Calu3 (cell line): ENCODE results near the gene SPART. TPM values are rescaled to one million over a fixed set of nuclear protein-coding genes. Genes with fewer than 3 reads are reported as not detected.
"Not testable (repeated sequence)": the region's sequence is repeated elsewhere in the genome, so short reads cannot be mapped to it uniquely, and the experiment has no call there.

ENCODE experiments used
- BruUV-seq: library from RNA; stranded (reverse); fragments of 400-500 nt; replicated peaks from 2 replicates; lab custom pipeline; 2021; lab: Mats Ljungman, UMichigan
- CTCF ChIA-PET: fragments of 300-600 bp; sonication (Branson Sonifier 250); formaldehyde crosslinking; loops from one replicate; lab custom pipeline; 2022; ENCODE audit warnings: antibody characterized with exemption; lab: Charles Lee
- DNase-seq: peaks from one replicate; pipeline ENCODE4 v3.0.0; 2022
- H3K27ac Mint-ChIP-seq: one replicate; pipeline ENCODE4 v1.8.0; 2022; ENCODE audit warnings: mixed read lengths; ENCODE audit not compliant: unreplicated experiment
- H3K27me3 Mint-ChIP-seq: one replicate; pipeline ENCODE4 v1.8.0; 2022; ENCODE audit warnings: mixed read lengths; ENCODE audit not compliant: unreplicated experiment
- H3K36me3 Mint-ChIP-seq: one replicate; pipeline ENCODE4 v1.8.0; 2022; ENCODE audit warnings: mild to moderate bottlenecking, moderate library complexity, mixed read lengths; ENCODE audit not compliant: insufficient read depth, unreplicated experiment
- H3K4me1 Mint-ChIP-seq: one replicate; pipeline ENCODE4 v1.8.0; 2022; ENCODE audit warnings: mild to moderate bottlenecking, low read depth, mixed read lengths; ENCODE audit not compliant: unreplicated experiment
- H3K4me3 Mint-ChIP-seq: one replicate; pipeline ENCODE4 v1.8.0; 2022; ENCODE audit warnings: mild to moderate bottlenecking, low read depth, moderate library complexity, mixed read lengths; ENCODE audit not compliant: unreplicated experiment
- H3K9me3 Mint-ChIP-seq: one replicate; pipeline ENCODE4 v1.8.0; 2022; ENCODE audit warnings: low read depth, mixed read lengths; ENCODE audit not compliant: unreplicated experiment
- intact Hi-C: fragments of 100-400 bp; cut with micrococcal nuclease; formaldehyde crosslinking; loops from one replicate; pipeline ENCODE4 v1.10.0; 2022; ENCODE audit not compliant: unreplicated experiment
- total RNA-seq: library from RNA; stranded (reverse); gene quantifications from 2 replicates; pipeline ENCODE4 v1.2.3, GENCODE V29; 2022
- TF ChIP-seq, protein P1 (sequence below): fragments of 200-600 bp; IDR thresholded peaks from one replicate; pipeline ENCODE4 v1.8.0; 2022; ENCODE audit warnings: antibody characterized with exemption; ENCODE audit not compliant: unreplicated experiment

The SPART gene
- total RNA-seq, 1 experiment from 2014 or later, result not detected

DNA sequence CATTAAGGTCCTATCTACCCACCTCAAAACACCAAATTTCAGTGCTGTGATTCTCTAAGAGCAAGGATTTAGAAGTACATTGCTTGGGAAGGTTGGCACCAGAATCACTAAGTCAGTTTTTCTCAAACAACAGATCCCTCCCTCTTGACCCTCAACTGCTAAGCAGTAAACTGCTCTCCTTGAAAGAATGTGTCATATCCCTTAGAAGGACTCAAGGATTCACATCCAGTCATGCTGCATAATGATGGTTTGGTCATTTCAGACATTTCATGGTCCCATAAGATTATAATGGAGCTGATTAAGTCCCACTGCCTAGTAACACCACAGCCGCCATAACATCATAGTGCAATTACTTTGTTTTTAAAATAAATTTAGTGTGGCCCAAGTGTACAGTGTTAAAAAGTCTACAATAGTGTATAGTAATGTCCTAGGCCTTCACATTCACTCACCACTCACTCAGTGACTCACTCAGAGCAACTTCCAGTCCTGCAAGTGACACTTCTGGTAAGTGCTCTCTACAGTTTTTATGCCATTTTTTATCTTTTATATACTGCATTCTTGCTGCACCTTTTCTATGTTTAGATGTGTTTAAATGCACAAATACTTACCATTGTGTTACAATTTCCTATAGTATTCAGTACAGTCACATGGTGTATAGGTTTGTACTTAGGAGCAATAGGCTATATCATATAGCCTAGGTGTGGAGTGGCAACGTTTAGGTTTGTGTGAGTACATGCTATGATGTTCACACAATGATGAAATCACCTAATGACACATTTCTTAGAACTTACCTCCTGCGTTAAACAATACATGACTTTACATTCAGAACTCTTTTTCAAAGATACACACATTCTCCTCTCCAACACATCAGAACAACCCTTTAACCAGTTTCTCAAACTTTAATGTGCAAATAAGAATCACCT lies 32.9 kb downstream of the SPART start:
- Mint-ChIP-seq H3K27me3 (no peaks in the 10 kb centered on the region), H3K27ac (no peak overlapping the region)
- TF ChIP-seq, protein P1, sequence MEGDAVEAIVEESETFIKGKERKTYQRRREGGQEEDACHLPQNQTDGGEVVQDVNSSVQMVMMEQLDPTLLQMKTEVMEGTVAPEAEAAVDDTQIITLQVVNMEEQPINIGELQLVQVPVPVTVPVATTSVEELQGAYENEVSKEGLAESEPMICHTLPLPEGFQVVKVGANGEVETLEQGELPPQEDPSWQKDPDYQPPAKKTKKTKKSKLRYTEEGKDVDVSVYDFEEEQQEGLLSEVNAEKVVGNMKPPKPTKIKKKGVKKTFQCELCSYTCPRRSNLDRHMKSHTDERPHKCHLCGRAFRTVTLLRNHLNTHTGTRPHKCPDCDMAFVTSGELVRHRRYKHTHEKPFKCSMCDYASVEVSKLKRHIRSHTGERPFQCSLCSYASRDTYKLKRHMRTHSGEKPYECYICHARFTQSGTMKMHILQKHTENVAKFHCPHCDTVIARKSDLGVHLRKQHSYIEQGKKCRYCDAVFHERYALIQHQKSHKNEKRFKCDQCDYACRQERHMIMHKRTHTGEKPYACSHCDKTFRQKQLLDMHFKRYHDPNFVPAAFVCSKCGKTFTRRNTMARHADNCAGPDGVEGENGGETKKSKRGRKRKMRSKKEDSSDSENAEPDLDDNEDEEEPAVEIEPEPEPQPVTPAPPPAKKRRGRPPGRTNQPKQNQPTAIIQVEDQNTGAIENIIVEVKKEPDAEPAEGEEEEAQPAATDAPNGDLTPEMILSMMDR, result no peak

DNA sequence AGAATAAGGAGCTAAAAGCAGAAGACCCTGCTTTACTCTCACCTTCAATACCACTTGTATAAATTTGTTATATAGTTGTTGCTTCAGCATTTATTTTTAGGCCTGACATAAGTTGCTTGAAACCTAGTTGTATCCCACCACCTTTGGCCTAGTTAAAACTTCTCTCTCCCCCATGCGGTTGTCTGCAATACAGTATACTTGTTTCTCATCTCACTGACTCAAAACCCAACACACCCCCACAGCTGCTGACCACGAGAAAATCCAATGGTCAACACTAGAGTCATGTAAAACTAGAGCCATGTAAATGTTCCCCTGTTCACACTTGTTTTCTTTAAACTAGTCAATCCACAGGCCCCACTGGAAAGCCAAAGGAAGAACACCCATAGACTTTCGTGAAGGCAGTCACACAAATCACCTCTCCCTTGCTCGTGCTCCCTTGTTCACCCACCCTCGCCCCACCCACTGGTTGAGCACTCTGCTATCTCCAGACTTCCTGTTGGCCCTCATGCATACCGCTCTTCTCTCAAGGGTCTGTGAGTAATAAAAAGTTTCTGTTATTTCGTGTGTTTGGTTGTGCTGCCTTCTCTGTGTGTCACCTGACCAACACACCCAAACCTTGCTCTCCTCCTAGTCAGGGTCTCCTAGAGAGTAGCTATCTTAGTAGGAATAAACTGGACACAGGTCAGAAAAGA lies 35.6 kb downstream of the SPART start:
- H3K27ac Mint-ChIP-seq, result no peak overlapping the region
- CTCF ChIA-PET, result no interaction called here
- TF ChIP-seq, protein P1, result no peak
- BruUV-seq, result no TSS peak
- intact Hi-C loops, result no loop called here
- H3K4me1 Mint-ChIP-seq, result peaks cover 7% of the 10 kb centered on the region
- H3K36me3 Mint-ChIP-seq, result no peaks in the 10 kb centered on the region
- no peak overlapping the region for H3K4me3 Mint-ChIP-seq
- DNase-seq, result no peak
- no peaks in the 10 kb centered on the region for H3K9me3 Mint-ChIP-seq
- no peaks in the 10 kb centered on the region for H3K27me3 Mint-ChIP-seq

More for the DNA sequence above, 32.9 kb downstream of the SPART start:
- Mint-ChIP-seq H3K36me3 (no peaks in the 10 kb centered on the region), H3K4me3 (no peak overlapping the region), H3K9me3 (no peaks in the 10 kb centered on the region), H3K4me1 (peaks cover 7% of the 10 kb centered on the region)
- CTCF ChIA-PET, result no interaction called here
- BruUV-seq, result no TSS peak
- intact Hi-C loops, result no loop called here
- DNase-seq, result no peak

DNA sequence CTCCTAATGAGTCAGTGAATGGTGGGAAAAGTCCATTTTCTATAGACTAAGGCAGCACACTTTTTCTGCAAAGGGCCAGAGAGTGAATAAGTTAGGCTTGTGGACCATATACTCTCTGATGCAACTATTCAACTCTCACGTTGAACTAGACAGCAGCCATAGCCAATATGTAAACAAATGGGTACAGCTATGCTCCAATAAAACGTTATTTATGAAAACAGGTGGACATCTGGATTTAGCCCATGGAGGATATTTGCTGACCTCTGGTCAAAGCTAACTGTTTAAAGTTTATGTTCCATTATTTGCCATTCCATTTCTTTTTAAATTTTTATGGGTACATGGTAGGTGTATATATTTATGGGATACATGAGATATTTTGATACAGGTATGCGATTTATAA lies 43.9 kb downstream of the SPART start:
- H3K27me3 Mint-ChIP-seq, result no peaks in the 10 kb centered on the region
- CTCF ChIA-PET, result no interaction called here
- intact Hi-C loops, result no loop called here
- H3K36me3 Mint-ChIP-seq, result no peaks in the 10 kb centered on the region
- no peak for DNase-seq
- H3K4me3 Mint-ChIP-seq, result no peak overlapping the region
- no TSS peak for BruUV-seq
- H3K4me1 Mint-ChIP-seq, result no peaks in the 10 kb centered on the region
- H3K27ac Mint-ChIP-seq, result no peak overlapping the region
- no peaks in the 10 kb centered on the region for H3K9me3 Mint-ChIP-seq
- TF ChIP-seq, protein P1, result no peak

DNA sequence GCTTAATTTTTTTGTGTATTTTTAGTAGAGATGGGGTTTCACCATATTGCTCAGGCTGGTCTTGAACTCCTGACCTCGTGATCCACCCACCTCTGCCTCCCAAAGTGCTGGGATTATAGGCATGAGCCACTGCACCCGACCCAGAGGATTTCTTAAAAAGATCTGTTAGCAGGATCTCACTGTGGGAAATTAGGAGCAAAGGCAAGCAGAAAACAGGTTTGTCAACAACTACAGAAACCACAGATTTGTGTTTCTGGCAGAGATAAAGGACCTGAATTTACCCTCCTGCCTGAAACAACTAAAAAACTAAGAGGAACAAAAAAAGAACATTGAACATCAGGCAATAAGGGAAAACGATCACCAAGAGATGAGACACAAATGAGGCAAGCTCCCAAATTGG lies 46.7 kb downstream of the SPART start:
- BruUV-seq, H3K4me1 Mint-ChIP-seq, H3K9me3 Mint-ChIP-seq, H3K27ac Mint-ChIP-seq, DNase-seq, intact Hi-C loops, CTCF ChIA-PET, H3K4me3 Mint-ChIP-seq, H3K36me3 Mint-ChIP-seq, H3K27me3 Mint-ChIP-seq: not testable (repeated sequence)
